HUES64 (cell line): ENCODE results near the gene ANKDD1A.

Source experiments
- H3K27ac ChIP-seq: 2 replicates; pipeline ENCODE4 v1.7.0; 2013; ENCODE audit warnings: low read depth, low read length, inconsistent platforms
- H3K27me3 ChIP-seq: 2 replicates; pipeline ENCODE4 v1.6.1; 2013; ENCODE audit warnings: mild to moderate bottlenecking, low read length; ENCODE audit not compliant: insufficient read depth
- H3K36me3 ChIP-seq: 2 replicates; pipeline ENCODE4 v1.6.1; 2013; ENCODE audit warnings: mild to moderate bottlenecking, low read length; ENCODE audit not compliant: insufficient read depth
- H3K4me1 ChIP-seq: 2 replicates; pipeline ENCODE4 v1.6.1; 2013; ENCODE audit warnings: mild to moderate bottlenecking, low read length, moderate library complexity; ENCODE audit not compliant: insufficient read depth
- H3K4me3 ChIP-seq: 2 replicates; pipeline ENCODE4 v1.5.1; 2013; ENCODE audit warnings: mild to moderate bottlenecking, low read length, moderate library complexity
- H3K9ac ChIP-seq: 2 replicates; pipeline ENCODE4 v1.6.1; 2013; ENCODE audit warnings: mild to moderate bottlenecking, low read depth, low read length
- H3K9me3 ChIP-seq: 2 replicates; pipeline ENCODE4 v1.6.1; 2013; ENCODE audit warnings: low read depth, low read length; ENCODE audit not compliant: insufficient read depth
- WGBS: fragments of 150-250, 120-280 bp; methylation state at CpG from one replicate; pipeline ENCODE4 v1.1.7; 2013; ENCODE audit warnings: missing lambda C conversion rate; 5-methylcytosine and 5-hydroxymethylcytosine counted together

ANKDD1A gene

GRCh38 chr15:64926661-64927060 is 15.0 kb downstream of the ANKDD1A start:
- no peak overlapping the region for H3K4me3 ChIP-seq
- 91% methylated on average over 8 of the region's 8 CpGs for WGBS
- H3K36me3 ChIP-seq, result no peaks in the 10 kb centered on the region
- H3K27ac ChIP-seq, result no peak overlapping the region
- no peak overlapping the region for H3K9ac ChIP-seq
- no peaks in the 10 kb centered on the region for H3K9me3 ChIP-seq
- no peaks in the 10 kb centered on the region for H3K27me3 ChIP-seq
- no peaks in the 10 kb centered on the region for H3K4me1 ChIP-seq

- no peak overlapping the region for H3K9ac ChIP-seq
- no peaks in the 10 kb centered on the region for H3K4me1 ChIP-seq
- H3K27ac ChIP-seq, result no peak overlapping the region
- no peaks in the 10 kb centered on the region for H3K9me3 ChIP-seq
- H3K36me3 ChIP-seq, result no peaks in the 10 kb centered on the region
- 93% methylated on average over 10 of the region's 10 CpGs for WGBS
- no peaks in the 10 kb centered on the region for H3K27me3 ChIP-seq
- no peak overlapping the region for H3K4me3 ChIP-seq
These were observed 17.0 kb downstream of the ANKDD1A start for GRCh38 chr15:64928626-64929220.

GRCh38 chr15:64930019-64930652 is 18.4 kb downstream of the ANKDD1A start:
- Histone ChIP-seq H3K4me1 (no peaks in the 10 kb centered on the region), H3K9me3 (no peaks in the 10 kb centered on the region), H3K27me3 (no peaks in the 10 kb centered on the region), H3K27ac (no peak overlapping the region), H3K9ac (no peak overlapping the region), H3K4me3 (no peak overlapping the region), H3K36me3 (0 out of 2 replicates have a peak, but pooled peaks cover 2% of the 10 kb centered on the region)
- 91% methylated on average over 9 of the region's 10 CpGs for WGBS

- Histone ChIP-seq H3K9ac (no peak overlapping the region), H3K9me3 (no peaks in the 10 kb centered on the region), H3K4me3 (no peak overlapping the region), H3K4me1 (no peaks in the 10 kb centered on the region), H3K27ac (no peak overlapping the region), H3K27me3 (no peaks in the 10 kb centered on the region), H3K36me3 (0 out of 2 replicates have a peak, but pooled peaks cover 2% of the 10 kb centered on the region)
- WGBS, result 82% methylated on average over 11 of the region's 11 CpGs
These were observed 19.2 kb downstream of the ANKDD1A start for GRCh38 chr15:64930778-64931371.

- Histone ChIP-seq H3K27me3 (no peaks in the 10 kb centered on the region), H3K36me3 (0 out of 2 replicates have a peak, but pooled peaks cover 2% of the 10 kb centered on the region), H3K9ac (no peak overlapping the region), H3K4me1 (no peaks in the 10 kb centered on the region), H3K27ac (no peak overlapping the region), H3K9me3 (no peaks in the 10 kb centered on the region), H3K4me3 (no peak overlapping the region)
- WGBS, result 91% methylated on average over 8 of the region's 8 CpGs
These were observed 19.7 kb downstream of the ANKDD1A start for GRCh38 chr15:64931381-64931780.

- Histone ChIP-seq H3K4me1 (no peaks in the 10 kb centered on the region), H3K27ac (no peak overlapping the region), H3K9ac (no peak overlapping the region), H3K36me3 (0 out of 2 replicates have a peak, but pooled peaks cover 2% of the 10 kb centered on the region), H3K27me3 (no peaks in the 10 kb centered on the region), H3K9me3 (no peaks in the 10 kb centered on the region), H3K4me3 (no peak overlapping the region)
- WGBS, result 98% methylated on average over 11 of the region's 11 CpGs
These were observed 22.3 kb downstream of the ANKDD1A start for GRCh38 chr15:64934023-64934422.

- 100% methylated on average over 3 of the region's 3 CpGs for WGBS
- Histone ChIP-seq H3K4me3 (no peak overlapping the region), H3K9me3 (no peaks in the 10 kb centered on the region), H3K4me1 (no peaks in the 10 kb centered on the region), H3K27me3 (no peaks in the 10 kb centered on the region), H3K27ac (no peak overlapping the region), H3K36me3 (0 out of 2 replicates have a peak, but pooled peaks cover 2% of the 10 kb centered on the region), H3K9ac (no peak overlapping the region)
These were observed 26.5 kb downstream of the ANKDD1A start for GRCh38 chr15:64938192-64938591.

GRCh38 chr15:64942356-64942755 is 30.7 kb downstream of the ANKDD1A start:
- H3K27ac ChIP-seq, result no peak overlapping the region
- 67% methylated on average over 8 of the region's 8 CpGs for WGBS
- H3K27me3 ChIP-seq, result no peaks in the 10 kb centered on the region

GRCh38 chr15:64943512-64944225 is 32.0 kb downstream of the ANKDD1A start:
- Histone ChIP-seq H3K36me3 (no peaks in the 10 kb centered on the region), H3K4me3 (no peak overlapping the region), H3K9ac (no peak overlapping the region), H3K27ac (no peak overlapping the region), H3K4me1 (no peaks in the 10 kb centered on the region), H3K9me3 (no peaks in the 10 kb centered on the region), H3K27me3 (no peaks in the 10 kb centered on the region)
- 90% methylated on average over 5 of the region's 6 CpGs for WGBS

More at GRCh38 chr15:64942356-64942755, 30.7 kb downstream of the ANKDD1A start:
- H3K9me3 ChIP-seq, result no peaks in the 10 kb centered on the region
- no peak overlapping the region for H3K9ac ChIP-seq
- H3K4me1 ChIP-seq, result no peaks in the 10 kb centered on the region
- no peak overlapping the region for H3K4me3 ChIP-seq
- H3K36me3 ChIP-seq, result no peaks in the 10 kb centered on the region

- Histone ChIP-seq H3K4me3 (no peak overlapping the region), H3K27ac (no peak overlapping the region), H3K9ac (no peak overlapping the region), H3K4me1 (no peaks in the 10 kb centered on the region), H3K27me3 (no peaks in the 10 kb centered on the region), H3K9me3 (no peaks in the 10 kb centered on the region), H3K36me3 (no peaks in the 10 kb centered on the region)
- WGBS, result 90% methylated on average over 3 of the region's 4 CpGs
These were observed 33.3 kb downstream of the ANKDD1A start for GRCh38 chr15:64944961-64945360.

- no peaks in the 10 kb centered on the region for H3K36me3 ChIP-seq
- H3K4me1 ChIP-seq, result no peaks in the 10 kb centered on the region
- no peaks in the 10 kb centered on the region for H3K27me3 ChIP-seq
- no peak overlapping the region for H3K9ac ChIP-seq
- 92% methylated on average over 10 of the region's 10 CpGs for WGBS
- no peak overlapping the region for H3K27ac ChIP-seq
- no peak overlapping the region for H3K4me3 ChIP-seq
- no peaks in the 10 kb centered on the region for H3K9me3 ChIP-seq
These were observed 35.5 kb downstream of the ANKDD1A start for GRCh38 chr15:64947211-64947610.
